GM21717 (cell line): Measurements from ENCODE around the gene GREB1L.

Source experiments
- ATAC-seq: cut with Tn5 transposase; IDR thresholded peaks from one replicate; pipeline ENCODE4 v1.9.1; 2021; ENCODE audit warnings: mild to moderate bottlenecking, moderate library complexity; ENCODE audit not compliant: unreplicated experiment

GREB1L gene

GRCh38 chr18:21444465-21445212, 202.6 kb downstream of the GREB1L start:
- ATAC-seq = no peak

GRCh38 chr18:21448299-21448698, 206.3 kb downstream of the GREB1L start:
- ATAC-seq = no peak

- no peak for ATAC-seq
Observed at GRCh38 chr18:21449367-21450290, 207.6 kb downstream of the GREB1L start.

- no peak for ATAC-seq
Observed at GRCh38 chr18:21450503-21450902, 208.5 kb downstream of the GREB1L start.

GRCh38 chr18:21450913-21451312, 208.9 kb downstream of the GREB1L start:
- no peak for ATAC-seq

- ATAC-seq = no peak
Observed at GRCh38 chr18:21451851-21452250, 209.8 kb downstream of the GREB1L start.

- ATAC-seq = no peak
Observed at GRCh38 chr18:21452276-21452780, 210.3 kb downstream of the GREB1L start.

- no peak for ATAC-seq
Observed at GRCh38 chr18:21452796-21453510, 210.9 kb downstream of the GREB1L start.

GRCh38 chr18:21453511-21453901, 211.5 kb downstream of the GREB1L start:
- no peak for ATAC-seq

- ATAC-seq = no peak
Observed at GRCh38 chr18:21454725-21455124, 212.7 kb downstream of the GREB1L start.

GRCh38 chr18:21456428-21457178, 214.6 kb downstream of the GREB1L start:
- ATAC-seq = no peak

- ATAC-seq = no peak
Observed at GRCh38 chr18:21457179-21457535, 215.1 kb downstream of the GREB1L start.

GRCh38 chr18:21458310-21458709, 216.3 kb downstream of the GREB1L start:
- no peak for ATAC-seq

GRCh38 chr18:21458788-21459187, 216.8 kb downstream of the GREB1L start:
- no peak for ATAC-seq

GRCh38 chr18:21459706-21460286, 217.8 kb downstream of the GREB1L start:
- no peak for ATAC-seq

GRCh38 chr18:21461460-21461859, 219.4 kb downstream of the GREB1L start:
- ATAC-seq = no peak

GRCh38 chr18:21463718-21464117, 221.7 kb downstream of the GREB1L start:
- no peak for ATAC-seq

GRCh38 chr18:21468514-21469164, 226.6 kb downstream of the GREB1L start:
- no peak for ATAC-seq

- no peak for ATAC-seq
Observed at GRCh38 chr18:21472741-21473140, 230.7 kb downstream of the GREB1L start.

GRCh38 chr18:21474621-21475020, 232.6 kb downstream of the GREB1L start:
- no peak for ATAC-seq
